B cell (primary cell): ENCODE results near the gene QRSL1. TPM values are rescaled to one million over a fixed set of nuclear protein-coding genes. Genes with fewer than 3 reads are reported as not detected.
A peak's percentile ranks its signal among the peaks of the same experiment; 100 is the strongest.

ENCODE experiments used
- ATAC-seq: fragments of 200-7000 bp; cut with Tn5 transposase; one replicate; pipeline ENCODE4 v1.10.0; 2021; ENCODE audit warnings: low read depth, mild to moderate bottlenecking, moderate number of reproducible peaks, moderate library complexity
- CTCF ChIA-PET: fragments of 350-600 bp; sonication (Branson Sonifier 250); formaldehyde crosslinking; loops from one replicate; lab custom pipeline; 2021; ENCODE audit warnings: antibody characterized with exemption, inconsistent platforms; lab: Charles Lee
- POLR2A ChIA-PET: fragments of 350-600 bp; sonication (Branson Sonifier 250); formaldehyde crosslinking; loops from one replicate; lab custom pipeline; 2021; ENCODE audit warnings: antibody characterized with exemption; lab: Charles Lee
- DNase-seq: peaks from one replicate; pipeline ENCODE4 v3.0.0; 2013
- H2AFZ ChIP-seq: 2 replicates; pipeline ENCODE4 v1.6.1; 2012; ENCODE audit warnings: mild to moderate bottlenecking, low read depth, low read length; ENCODE audit not compliant: insufficient read depth, poor library complexity, severe bottlenecking
- H3K27ac ChIP-seq, 2 donors: 1 replicate in 1 of 2; 2 replicates in 1 of 2; pipeline ENCODE4 v1.5.1; 2012 to 2013; ENCODE audit warnings: low read length in 2 of 2, mild to moderate bottlenecking in 2 of 2, moderate library complexity in 1 of 2
- H3K27me3 ChIP-seq, 4 experiments: fragments of 200-600 bp in 1 of 4; sonication (generic) in 1 of 4; replicated peaks in 1 of 4; 1 replicate in 2 of 4; 2 replicates in 2 of 4; pipeline versions ENCODE4 v1.6.1 to v1.7.0; 2013 to 2016; ENCODE audit warnings: low read length in 3 of 4, mild to moderate bottlenecking in 2 of 4, mixed read lengths in 1 of 4, moderate library complexity in 1 of 4; ENCODE audit not compliant: insufficient read depth in 4 of 4, control insufficient read depth in 3 of 4; ENCODE audit errors: control extremely low read depth in 1 of 4
- H3K36me3 ChIP-seq, 2 experiments: replicated peaks in 1 of 2; 1 replicate in 1 of 2; 2 replicates in 1 of 2; pipeline versions ENCODE4 v1.6.1 to v1.7.1; 2013; ENCODE audit warnings: low read length in 1 of 2; ENCODE audit not compliant: insufficient read depth in 2 of 2, control insufficient read depth in 1 of 2; ENCODE audit errors: control extremely low read depth in 1 of 2, extremely low read depth in 1 of 2
- H3K4me1 ChIP-seq, 2 donors: fragments of 200-600 bp in 1 of 2; sonication (generic) in 1 of 2; 1 replicate in 1 of 2; 2 replicates in 1 of 2; pipeline versions ENCODE4 v1.5.1 to v1.6.1; 2013 to 2017; ENCODE audit warnings: low read length in 2 of 2; ENCODE audit not compliant: control insufficient read depth in 2 of 2, insufficient read depth in 2 of 2
- H3K4me2 ChIP-seq: replicated peaks from 2 replicates; pipeline ENCODE3; 2012; ENCODE audit warnings: mild to moderate bottlenecking, low read depth, low read length; ENCODE audit not compliant: poor library complexity, severe bottlenecking
- H3K4me3 ChIP-seq, 5 experiments: fragments of 200-600 bp in 1 of 5; sonication (generic) in 1 of 5; 1 replicate in 3 of 5; 2 replicates in 2 of 5; pipeline versions ENCODE4 v1.5.1 to v1.7.0; 2011 to 2016; ENCODE audit warnings: low read length in 4 of 5, mild to moderate bottlenecking in 4 of 5, low read depth in 2 of 5, control low read depth in 1 of 5, moderate library complexity in 1 of 5; ENCODE audit not compliant: insufficient read depth in 1 of 5; ENCODE audit errors: control extremely low read depth in 1 of 5, extremely low read depth in 1 of 5
- H3K79me2 ChIP-seq: fragments of 200-600 bp; sonication (generic); one replicate; pipeline ENCODE4 v1.6.0; 2016; ENCODE audit warnings: low read length; ENCODE audit not compliant: control insufficient read depth, insufficient read depth
- H3K9ac ChIP-seq: fragments of 200-600 bp; sonication (generic); 2 replicates; pipeline ENCODE4 v1.6.1; 2017; ENCODE audit warnings: mild to moderate bottlenecking, low read length, moderate library complexity
- H3K9me3 ChIP-seq, 3 donors: one replicate each; pipeline versions ENCODE4 v1.6.1 to v1.7.1; 2013; ENCODE audit warnings: low read length in 2 of 3; ENCODE audit not compliant: control insufficient read depth in 2 of 3, insufficient read depth in 1 of 3; ENCODE audit errors: control extremely low read depth in 1 of 3
- H4K20me1 ChIP-seq: 2 replicates; pipeline ENCODE4 v1.6.0; 2012; ENCODE audit warnings: mild to moderate bottlenecking, low read length; ENCODE audit not compliant: insufficient read depth, control insufficient read depth, poor library complexity, severe bottlenecking
- H3K27ac Mint-ChIP-seq: one replicate; pipeline ENCODE4 v1.8.0; 2021; ENCODE audit warnings: mixed read lengths
- H3K27me3 Mint-ChIP-seq: one replicate; pipeline ENCODE4 v1.8.0; 2021; ENCODE audit warnings: mixed read lengths
- H3K4me1 Mint-ChIP-seq: one replicate; pipeline ENCODE4 v1.8.0; 2021; ENCODE audit warnings: mixed read lengths
- H3K4me3 Mint-ChIP-seq: one replicate; pipeline ENCODE4 v1.8.0; 2021; ENCODE audit warnings: mixed read lengths
- H3K9me3 Mint-ChIP-seq: one replicate; pipeline ENCODE4 v1.8.0; 2022; ENCODE audit warnings: mixed read lengths; ENCODE audit not compliant: insufficient read depth
- CTCF ChIP-seq: fragments of 200-600 bp; IDR thresholded peaks from one replicate; pipeline ENCODE4 v1.8.0; 2022; ENCODE audit warnings: antibody characterized with exemption, mild to moderate bottlenecking
- EZH2 ChIP-seq: IDR thresholded peaks from 2 replicates; pipeline ENCODE4 v1.6.1; 2012; ENCODE audit warnings: borderline replicate concordance, low read depth, mild to moderate bottlenecking, moderate library complexity, low read length; ENCODE audit not compliant: insufficient read depth, poor library complexity, severe bottlenecking
- WGBS: methylation state at CpG from one replicate; pipeline ENCODE4 v1.1.5; 2013; ENCODE audit warnings: missing lambda C conversion rate; ENCODE audit not compliant: insufficient coverage; 5-methylcytosine and 5-hydroxymethylcytosine counted together
- intact Hi-C: fragments of 100-400 bp; cut with micrococcal nuclease; formaldehyde crosslinking; loops from one replicate; pipeline ENCODE4 v1.10.0; 2022
- polyA plus RNA-seq: library from polyadenylated mRNA; depleted of rRNA; stranded (reverse); fragments of >200 nt; gene quantifications from 2 replicates; pipeline ENCODE4 v1.2.3, GENCODE V29; 2012
- total RNA-seq, 2 donors: library from RNA; stranded (reverse); fragments of 120-200 nt in 1 of 2; gene quantifications; 1 replicate in 1 of 2; 2 replicates in 1 of 2; pipeline versions ENCODE4 v1.2.3 to v1.2.4, GENCODE V29; 2013 to 2022

The QRSL1 gene
- total and polyA plus RNA-seq, 2 donors (not counting 1 experiment from before 2014, with no cell fraction given), result 36.9 to 38.5 TPM

- peaks cover 86% of the 10 kb centered on the region for H3K79me2 ChIP-seq
- H4K20me1 ChIP-seq, result no peaks in the 10 kb centered on the region
- TF ChIP-seq EZH2 (no peak), CTCF (no peak)
- H3K27ac ChIP-seq, result peak overlapping the region; percentile 81 to 89
- H3K4me1 ChIP-seq, result peaks cover 64 to 68% of the 10 kb centered on the region in 2 donors
- H3K9ac ChIP-seq, result peak overlapping the region; percentile 52
- peaks cover 3 to 20% of the 10 kb centered on the region in 2 experiments for H3K36me3 ChIP-seq
- DNase-seq (peak; percentile 79), ATAC-seq (peak; percentile 85)
- CTCF ChIA-PET, result interaction anchor here (0.7 to 3.6 kb wide), 13 partner anchors 9 to 342 kb away, joined by 3 to 22 read pairs (median 5); partner anchors contain the start of genes CD24, QRSL1 and RTN4IP1
- POLR2A ChIA-PET, result interaction anchor here (1.0 to 1.7 kb wide), 6 partner anchors 9 to 335 kb away, joined by 3 to 6 read pairs (median 4); partner anchors contain the start of genes QRSL1 and RTN4IP1
- WGBS, result no CpG with 5 or more reads among the region's 6 CpGs
- peaks cover 0 to 4% (median 0%) of the 10 kb centered on the region in 3 donors for H3K9me3 ChIP-seq
- peak overlapping the region; percentile 25 to 59 (median 35) for H3K4me3 ChIP-seq
- H2AFZ ChIP-seq, result peak overlapping the region; percentile 53
- peak overlapping the region; percentile 95 for H3K27ac Mint-ChIP-seq
- no peaks in the 10 kb centered on the region for H3K27me3 ChIP-seq
- intact Hi-C loops, result loop anchor here (1.0 to 2.0 kb wide), 4 partner anchors 9 to 65 kb away; partner anchors contain the start of genes QRSL1 and RTN4IP1
- peak overlapping the region; percentile 74 for H3K4me3 Mint-ChIP-seq
- H3K27me3 Mint-ChIP-seq, result no peaks in the 10 kb centered on the region
- no peaks in the 10 kb centered on the region for H3K9me3 Mint-ChIP-seq
- peaks cover 64% of the 10 kb centered on the region for H3K4me1 Mint-ChIP-seq
- peak overlapping the region; percentile 66 for H3K4me2 ChIP-seq
Observed at GRCh38 chr6:106637717-106638341, 8.5 kb downstream of the QRSL1 start.

GRCh38 chr6:106639812-106640211 lies 10.4 kb downstream of the QRSL1 start:
- TF ChIP-seq CTCF (no peak), EZH2 (no peak)
- H3K36me3 ChIP-seq, result peaks cover 8 to 39% of the 10 kb centered on the region in 2 experiments
- ATAC-seq (no peak), DNase-seq (peak; percentile 18)
- H4K20me1 ChIP-seq, result no peaks in the 10 kb centered on the region
- intact Hi-C loops, result loop anchor here (2.0 kb wide), 1 partner anchor 27 kb away; no protein-coding TSS in a partner anchor
- Mint-ChIP-seq H3K27me3 (no peaks in the 10 kb centered on the region), H3K4me1 (peaks cover 54% of the 10 kb centered on the region), H3K9me3 (no peaks in the 10 kb centered on the region), H3K4me3 (peak overlapping the region; percentile 76), H3K27ac (peak overlapping the region; percentile 93)
- POLR2A ChIA-PET, result interaction anchor here (1.2 kb wide), 2 partner anchors 11 to 43 kb away, joined by 3 to 6 read pairs; partner anchors contain the start of genes QRSL1 and RTN4IP1
- peak overlapping the region; percentile 50 for H3K4me2 ChIP-seq
- WGBS, result 0% methylated on average over 1 of the region's 4 CpGs
- H2AFZ ChIP-seq, result peak overlapping the region; percentile 36
- peaks cover 55 to 57% of the 10 kb centered on the region in 2 donors for H3K4me1 ChIP-seq
- H3K27me3 ChIP-seq, result no peaks in the 10 kb centered on the region
- H3K9ac ChIP-seq, result no peak overlapping the region
- H3K27ac ChIP-seq, result peak overlapping the region; percentile 51 to 81
- peak overlapping the region in 1 of 5 experiments; percentile 6 for H3K4me3 ChIP-seq
- CTCF ChIA-PET, result interaction anchor here (0.6 to 2.3 kb wide), 7 partner anchors 10 to 339 kb away, joined by 3 to 6 read pairs (median 4); no protein-coding TSS in a partner anchor
- H3K9me3 ChIP-seq, result peaks cover 0 to 4% (median 0%) of the 10 kb centered on the region in 3 donors
- H3K79me2 ChIP-seq, result peaks cover 84% of the 10 kb centered on the region
